SKM-1 treated with dmso at 0.1 percent for 144 hours (cell line): ENCODE measurements around the gene ARHGAP10.
"Not testable (repeated sequence)": the region's sequence is repeated elsewhere in the genome, so short reads cannot be mapped to it uniquely, and the experiment has no call there.

Source experiments
- DNase-seq: peaks from one replicate; lab custom pipeline; 2025; ENCODE audit not compliant: unreplicated experiment; lab: John Stamatoyannopoulos, UW

ARHGAP10 gene

DNA sequence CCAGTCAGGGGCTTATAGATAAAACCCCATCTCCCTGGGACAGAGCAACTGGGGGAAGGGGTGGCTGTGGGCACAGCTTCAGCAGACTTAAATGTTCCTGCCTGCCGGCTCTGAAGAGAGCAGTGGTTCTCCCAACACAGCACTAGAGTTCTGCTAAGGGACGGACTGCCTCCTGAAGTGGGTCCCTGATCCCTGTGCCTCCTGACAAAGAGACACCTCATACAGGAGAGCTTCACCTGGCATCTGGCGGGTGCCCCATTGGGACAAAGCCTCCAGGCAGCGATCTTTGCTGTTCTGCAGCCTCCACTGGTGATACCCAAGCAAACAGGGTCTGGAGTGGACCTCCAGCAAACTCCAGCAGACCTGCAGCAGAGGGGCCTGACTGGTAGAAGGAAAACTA lies 351.2 kb downstream of the ARHGAP10 start:
- not testable (repeated sequence) for DNase-seq

DNA sequence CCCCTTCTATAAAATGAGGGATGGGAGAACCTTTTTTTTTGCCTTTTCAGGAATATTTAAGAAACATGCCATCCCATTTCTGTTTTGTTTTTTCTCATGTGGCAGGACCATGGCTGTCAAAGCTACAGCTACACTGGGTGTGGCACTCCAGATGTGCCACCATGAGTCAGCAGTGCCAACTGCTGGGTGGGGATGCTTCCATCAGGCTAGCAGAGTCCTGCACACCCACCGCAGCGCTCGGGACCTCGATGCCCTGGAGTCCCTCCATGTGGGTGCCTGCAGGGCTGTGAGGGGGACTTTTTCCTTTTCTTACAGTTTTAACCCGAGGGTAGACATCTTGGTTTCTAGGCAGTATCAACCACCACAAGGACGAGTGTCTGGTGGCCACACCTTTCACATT lies 357.7 kb downstream of the ARHGAP10 start:
- no peak for DNase-seq

- no peak for DNase-seq
These were observed 358.1 kb downstream of the ARHGAP10 start for GRCh38 chr4:148090029-148090428.

DNA sequence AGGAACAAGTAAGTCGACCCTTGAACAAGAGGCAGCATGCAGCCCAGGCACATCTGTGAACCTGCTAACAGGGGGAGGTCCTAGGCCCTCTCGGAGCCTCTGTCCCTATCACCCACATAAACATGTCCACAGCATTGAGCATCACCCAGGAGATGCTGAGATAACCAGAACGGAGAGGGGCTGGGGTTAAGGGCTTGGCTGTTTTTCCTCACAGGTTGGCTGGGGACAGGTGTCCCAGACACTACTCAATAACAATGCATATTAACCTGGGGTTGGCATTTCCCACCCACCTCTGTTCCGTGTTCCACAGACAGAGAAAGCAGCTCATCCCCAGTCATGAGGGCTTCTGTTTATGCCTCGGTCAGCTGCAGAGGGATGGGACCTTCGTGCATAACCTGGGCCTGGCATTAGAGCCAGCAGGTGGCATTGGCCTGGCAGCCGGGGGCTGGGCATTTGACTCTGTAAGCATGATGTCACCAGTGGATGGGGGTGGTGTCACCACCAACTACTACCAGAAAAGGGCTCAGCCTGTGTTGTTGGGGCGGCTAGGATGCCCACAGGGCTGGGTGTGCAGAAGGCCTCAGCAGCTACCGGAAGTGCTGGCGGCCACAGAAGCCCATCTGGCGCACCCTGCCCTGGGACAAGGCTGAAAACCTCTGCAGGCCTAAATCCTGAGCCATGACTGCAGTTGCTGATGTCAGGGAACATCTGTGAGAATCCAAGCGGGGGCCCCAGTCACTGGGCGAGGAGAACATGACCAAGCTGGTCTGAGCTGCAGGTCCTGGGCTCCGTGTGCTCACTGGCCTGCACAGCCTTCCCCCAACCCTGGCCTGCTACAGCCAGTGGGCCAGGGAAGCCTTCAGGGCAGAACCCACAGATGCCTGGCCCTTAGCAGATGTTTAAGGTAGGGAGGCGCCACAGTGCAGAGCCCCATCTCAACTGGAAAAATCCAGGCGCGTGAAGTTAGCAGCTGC lies 358.9 kb downstream of the ARHGAP10 start:
- DNase-seq, result no peak

DNA sequence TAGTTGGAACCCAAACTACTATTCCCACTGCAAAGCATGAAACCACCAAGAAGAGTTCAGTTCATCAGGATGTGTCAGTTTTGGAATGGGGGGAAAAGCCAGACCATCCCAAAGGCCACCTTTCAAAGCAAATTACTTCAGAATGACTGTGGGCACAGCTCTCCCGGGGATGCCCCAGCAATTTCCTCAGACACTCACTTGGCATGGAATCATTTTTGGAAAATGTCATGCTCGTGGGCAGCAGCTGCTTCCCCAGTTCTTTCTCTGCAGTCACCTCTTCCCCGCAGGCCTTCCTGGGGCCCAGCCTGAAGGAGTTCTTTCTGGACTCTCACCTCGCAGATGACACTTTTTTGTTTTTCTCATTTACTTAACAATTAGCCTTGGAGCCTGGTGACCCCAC lies 360.0 kb downstream of the ARHGAP10 start:
- DNase-seq, result no peak

DNA sequence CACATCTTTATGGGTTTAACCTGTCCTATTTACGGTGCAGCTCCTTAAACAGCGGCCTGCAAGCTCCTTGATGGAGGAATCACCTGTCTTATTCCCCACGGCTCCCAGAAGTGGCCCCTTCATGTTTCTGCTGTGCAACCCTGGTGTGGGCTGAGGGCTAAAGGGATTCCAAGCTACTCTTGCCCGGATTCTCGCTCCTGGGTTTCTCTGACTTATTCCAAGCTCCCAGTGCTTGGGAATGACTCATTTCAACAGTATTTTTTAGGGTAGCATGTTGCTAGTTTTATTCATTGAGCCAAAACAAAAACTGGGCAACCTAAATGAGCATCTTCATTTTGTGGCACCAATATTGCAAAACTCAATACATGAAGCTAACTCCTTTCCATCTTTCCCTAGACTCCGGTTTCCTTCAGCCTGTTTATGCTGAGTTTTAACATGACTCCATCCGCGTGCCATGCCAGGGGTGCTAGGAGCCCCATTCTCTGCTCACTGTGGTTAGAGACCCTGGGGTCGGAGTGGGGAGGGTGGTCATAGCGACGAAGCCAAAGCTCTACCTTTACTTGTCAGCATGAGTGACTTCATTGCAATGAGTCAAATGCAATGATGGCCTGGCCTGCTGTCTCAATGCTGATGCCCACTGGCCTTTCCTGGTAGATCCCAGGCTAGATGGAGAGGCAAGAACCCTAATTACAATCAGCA lies 360.6 kb downstream of the ARHGAP10 start:
- DNase-seq, result no peak

DNA sequence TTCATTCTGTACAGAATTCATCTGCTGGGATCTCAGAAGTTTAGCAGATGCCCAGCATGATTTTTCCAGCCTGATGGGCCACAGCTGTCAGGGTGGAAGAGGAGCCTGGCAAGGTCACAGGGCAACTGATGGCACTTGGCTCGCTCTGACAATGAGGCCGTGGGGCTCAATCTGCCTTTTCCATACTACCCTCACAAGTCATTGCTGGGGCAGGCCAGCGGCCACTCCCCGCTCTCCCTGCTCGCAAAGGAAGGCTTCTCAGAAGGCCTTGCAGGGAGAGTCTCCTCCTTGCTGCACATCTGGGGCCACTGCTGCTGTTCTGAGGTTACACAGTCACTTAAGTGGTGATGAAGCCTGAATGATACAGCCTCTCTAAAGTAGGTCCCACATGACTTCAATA lies 361.2 kb downstream of the ARHGAP10 start:
- DNase-seq, result no peak

DNA sequence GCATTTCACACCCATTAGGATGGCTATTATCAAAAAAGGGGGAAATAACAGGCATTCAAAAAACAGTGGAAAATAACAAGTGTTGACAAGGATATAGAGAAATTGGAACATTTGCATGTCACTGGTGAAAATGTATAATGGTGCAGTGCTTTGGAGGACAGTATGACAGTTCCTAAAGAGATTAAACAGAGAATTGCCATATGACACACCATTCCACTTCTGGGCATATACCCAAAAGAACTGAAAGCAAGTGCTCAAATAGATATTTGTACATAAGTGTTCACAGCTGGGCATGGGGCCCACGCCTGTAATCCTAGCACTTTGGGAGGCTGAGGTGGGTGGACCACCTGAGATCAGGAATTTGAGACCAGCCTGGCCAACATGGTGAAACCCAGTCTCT lies 362.3 kb downstream of the ARHGAP10 start:
- no peak for DNase-seq

- no peak for DNase-seq
These were observed 363.5 kb downstream of the ARHGAP10 start for GRCh38 chr4:148095346-148095923.

- DNase-seq, result no peak
These were observed 365.9 kb downstream of the ARHGAP10 start for GRCh38 chr4:148097801-148098200.

- DNase-seq, result no peak
These were observed 369.3 kb downstream of the ARHGAP10 start for GRCh38 chr4:148101235-148101634.

- no peak for DNase-seq
These were observed 369.9 kb downstream of the ARHGAP10 start for GRCh38 chr4:148101790-148102189.

GRCh38 chr4:148103597-148104355 lies 371.9 kb downstream of the ARHGAP10 start:
- no peak for DNase-seq

DNA sequence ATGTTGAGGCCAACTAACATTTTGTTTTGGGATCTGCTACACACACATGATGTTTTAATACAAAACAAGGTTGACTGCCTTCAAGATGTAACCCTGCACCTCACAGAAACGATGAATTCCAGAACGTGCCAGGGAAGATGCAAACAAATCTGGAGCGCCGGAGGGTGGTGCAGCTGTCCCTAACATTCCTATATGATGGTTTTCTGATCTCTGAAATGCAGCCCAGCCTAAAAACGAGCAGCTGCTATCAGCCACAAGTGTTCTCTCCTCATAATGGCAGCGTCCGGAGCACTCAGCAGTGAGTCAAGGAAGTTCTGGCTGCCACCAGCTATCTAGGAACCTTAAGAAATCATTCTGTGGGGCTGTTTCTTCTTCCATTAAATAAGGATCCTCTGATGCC lies 376.9 kb downstream of the ARHGAP10 start:
- no peak for DNase-seq

GRCh38 chr4:148109216-148109615 lies 377.3 kb downstream of the ARHGAP10 start:
- no peak for DNase-seq

DNA sequence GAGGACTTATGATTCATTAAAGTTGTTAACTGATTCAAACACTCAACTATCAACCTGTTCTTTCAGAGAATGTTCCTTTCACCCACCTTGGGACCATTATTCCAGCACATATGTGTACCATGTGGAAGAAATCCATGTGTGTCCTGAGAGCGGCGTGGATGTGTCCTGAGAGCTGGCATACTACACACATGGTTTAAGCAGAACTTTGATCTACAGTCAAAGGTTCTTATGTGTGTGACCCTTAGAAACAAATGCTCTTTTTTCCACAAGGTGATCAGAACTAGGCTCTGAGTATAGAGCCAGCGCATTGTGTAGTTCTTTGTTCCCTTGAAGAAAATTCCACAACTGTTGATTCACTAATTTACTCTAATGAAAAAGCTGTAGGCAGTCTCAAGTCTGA lies 378.3 kb downstream of the ARHGAP10 start:
- no peak for DNase-seq

DNA sequence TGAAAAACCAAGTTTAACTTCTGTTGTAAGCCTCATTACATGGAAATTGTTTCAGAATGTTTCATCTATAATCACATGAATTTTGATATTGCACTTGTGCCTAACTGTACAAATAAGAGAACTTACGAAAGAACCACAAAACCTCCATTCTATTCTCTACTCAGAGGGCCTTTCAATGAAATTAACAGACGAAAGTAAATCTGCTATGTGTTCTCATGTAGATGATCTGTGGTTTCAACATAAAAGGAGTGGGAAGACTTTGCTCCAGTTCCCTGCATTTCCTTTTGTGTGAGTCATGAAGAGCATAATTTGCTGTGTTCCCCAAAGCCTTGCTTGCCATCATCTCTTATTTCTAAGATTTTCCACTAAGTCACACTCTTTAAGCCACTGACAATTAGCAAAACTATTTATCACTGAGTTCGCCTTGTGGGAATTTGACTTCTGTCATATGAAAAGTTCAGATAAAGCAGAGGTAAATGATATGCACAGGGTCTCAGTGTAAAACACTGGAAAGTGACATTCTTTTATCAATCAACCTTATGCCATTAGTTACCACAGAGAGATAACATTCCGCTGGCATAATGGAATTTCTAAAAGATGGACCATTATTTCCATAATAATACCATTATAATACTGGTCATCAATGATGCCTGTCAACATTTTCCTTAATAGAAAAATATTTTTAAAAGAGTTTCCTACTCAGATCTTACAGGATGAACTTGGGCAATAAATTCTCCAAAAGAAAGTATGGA lies 380.5 kb downstream of the ARHGAP10 start:
- DNase-seq, result no peak

GRCh38 chr4:148114436-148114835 lies 382.5 kb downstream of the ARHGAP10 start:
- DNase-seq, result no peak

DNA sequence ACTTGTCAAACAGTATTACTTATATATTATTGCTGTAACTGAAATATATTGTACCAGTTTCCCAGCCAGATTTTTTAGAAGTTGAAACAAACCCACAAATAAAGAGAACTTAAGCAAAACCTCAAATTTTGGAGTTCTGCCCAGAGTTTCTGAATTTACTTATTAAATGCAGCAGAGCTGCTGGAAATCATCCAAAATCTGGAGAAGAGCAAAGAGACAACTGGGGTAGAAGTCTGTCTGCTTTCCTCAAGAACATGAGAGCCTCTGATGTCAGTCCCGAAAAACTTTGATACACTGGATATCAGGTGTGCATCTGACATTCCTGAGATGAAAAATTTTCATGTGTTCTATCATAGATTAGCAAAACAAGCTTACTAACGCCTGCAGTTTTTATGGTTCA lies 384.4 kb downstream of the ARHGAP10 start:
- no peak for DNase-seq

DNA sequence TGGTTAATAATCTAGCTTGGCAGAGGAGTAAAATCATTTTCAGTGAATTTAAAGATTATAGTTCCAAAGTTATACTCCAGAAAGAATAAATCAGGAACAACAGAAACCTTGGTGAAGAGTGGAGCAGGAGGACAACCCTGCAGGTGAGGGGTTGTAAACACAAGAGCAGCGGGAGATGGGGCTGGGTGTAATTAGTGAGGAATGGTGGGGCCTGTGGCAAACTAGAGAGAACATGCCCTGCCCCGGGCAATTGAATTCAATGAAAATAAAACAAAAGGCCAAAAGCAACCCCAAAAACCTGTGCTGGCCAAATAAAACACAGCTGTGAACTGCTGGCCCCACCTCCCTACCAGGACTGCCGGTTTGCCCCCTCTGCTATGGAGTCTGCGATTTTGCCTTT lies 385.1 kb downstream of the ARHGAP10 start:
- no peak for DNase-seq
